ENCODE results near the gene HOXC9.

GRCh38 chr12:54048406-54049093 is 48.6 kb downstream of the HOXC9 start:
- TF ChIP-seq REST (IDR thresholded peaks at IDR 0.05; ENCODE audit: low read depth) (no peak), EZH2phosphoT487 (IDR thresholded peaks at IDR 0.05; ENCODE audit: borderline replicate concordance) (no peak), POLR2A (IDR thresholded peaks at IDR 0.05; ENCODE audit: borderline replicate concordance, extremely low read depth, insufficient read depth, insufficient read length) (no peak), CTCF (IDR thresholded peaks at IDR 0.05 in 2 of 3, conservative IDR thresholded peaks at IDR 0.05 in 1 of 3; ENCODE audit: borderline replicate concordance in 1 of 3, insufficient read depth in 1 of 3, low read depth in 2 of 3, low read length in 2 of 3) (no peak), RAD21 (IDR thresholded peaks at IDR 0.05; ENCODE audit: low read depth) (no peak), EZH2 (IDR thresholded peaks at IDR 0.05) (no peak), EGR1 (IDR thresholded peaks at IDR 0.05; ENCODE audit: low read depth) (no peak), SIN3A (IDR thresholded peaks at IDR 0.05; ENCODE audit: low read depth) (no peak), TCF7L2 (IDR thresholded peaks at IDR 0.05; ENCODE audit: borderline replicate concordance, extremely low read depth, insufficient read depth, insufficient read length) (no peak), YY1 (IDR thresholded peaks at IDR 0.05; ENCODE audit: extremely low read depth, insufficient replicate concordance, low read depth, low read length) (no peak), ZNF274 (IDR thresholded peaks at IDR 0.05; ENCODE audit: low read depth, low read length) (no peak), SP1 (IDR thresholded peaks at IDR 0.05; ENCODE audit: low read depth) (no peak)
- TF ChIP-seq, protein P1, sequence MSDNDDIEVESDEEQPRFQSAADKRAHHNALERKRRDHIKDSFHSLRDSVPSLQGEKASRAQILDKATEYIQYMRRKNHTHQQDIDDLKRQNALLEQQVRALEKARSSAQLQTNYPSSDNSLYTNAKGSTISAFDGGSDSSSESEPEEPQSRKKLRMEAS (IDR thresholded peaks at IDR 0.05), result no peak
- TF ChIP-seq, protein P2, sequence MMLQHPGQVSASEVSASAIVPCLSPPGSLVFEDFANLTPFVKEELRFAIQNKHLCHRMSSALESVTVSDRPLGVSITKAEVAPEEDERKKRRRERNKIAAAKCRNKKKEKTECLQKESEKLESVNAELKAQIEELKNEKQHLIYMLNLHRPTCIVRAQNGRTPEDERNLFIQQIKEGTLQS (IDR thresholded peaks at IDR 0.05), result no peak

All from HCT116 (cell line).